GM23338 (cell line): ENCODE data around the gene LIFR. TPM values are rescaled to one million over a fixed set of nuclear protein-coding genes. Genes with fewer than 3 reads are reported as not detected.

Experiments
- ATAC-seq: fragments of 200-7000 bp; cut with Tn5 transposase; 3 replicates; pipeline ENCODE4 v1.9.1; 2020
- DNase-seq: peaks from one replicate; pipeline ENCODE4 v3.0.0-alpha.2; 2015; ENCODE audit warnings: low spot score
- H2AFZ ChIP-seq: fragments of 200-600 bp; sonication (generic); 2 replicates; pipeline ENCODE4 v1.8.0; 2016; ENCODE audit warnings: antibody characterized with exemption, mild to moderate bottlenecking, moderate library complexity
- H3F3A ChIP-seq: fragments of 200-600 bp; sonication (generic); replicated peaks from 2 replicates; pipeline ENCODE4 v1.8.0; 2017; ENCODE audit warnings: antibody characterized with exemption, mixed run types, low read depth
- H3K27ac ChIP-seq: fragments of 200-600 bp; sonication (generic); 2 replicates; pipeline ENCODE4 v1.6.1; 2016; ENCODE audit warnings: low read depth
- H3K27me3 ChIP-seq: fragments of 200-600 bp; sonication (generic); 2 replicates; pipeline ENCODE4 v1.8.0; 2016; ENCODE audit warnings: mild to moderate bottlenecking, mixed run types, moderate library complexity; ENCODE audit not compliant: insufficient read depth
- H3K36me3 ChIP-seq: fragments of 200-600 bp; sonication (generic); 2 replicates; pipeline ENCODE4 v1.8.0; 2016; ENCODE audit warnings: mild to moderate bottlenecking; ENCODE audit not compliant: insufficient read depth
- H3K4me1 ChIP-seq: fragments of 200-600 bp; sonication (generic); 2 replicates; pipeline ENCODE4 v1.8.0; 2016; ENCODE audit warnings: mild to moderate bottlenecking, moderate library complexity; ENCODE audit not compliant: insufficient read depth
- H3K4me2 ChIP-seq: fragments of 200-600 bp; sonication (generic); 2 replicates; pipeline ENCODE4 v1.7.1; 2017; ENCODE audit warnings: mixed run types
- H3K4me3 ChIP-seq: fragments of 200-600 bp; sonication (generic); 2 replicates; pipeline ENCODE4 v1.6.1; 2016; ENCODE audit warnings: mixed run types
- H3K79me2 ChIP-seq: fragments of 200-600 bp; sonication (generic); replicated peaks from 2 replicates; pipeline ENCODE4 v1.8.0; 2017; ENCODE audit warnings: mild to moderate bottlenecking; ENCODE audit not compliant: insufficient read depth
- H3K9me2 ChIP-seq: fragments of 200-600 bp; sonication (generic); 2 replicates; pipeline ENCODE4 v1.8.0; 2017; ENCODE audit not compliant: insufficient read depth
- H4K20me1 ChIP-seq: fragments of 200-600 bp; sonication (generic); replicated peaks from 2 replicates; pipeline ENCODE4 v1.8.0; 2017; ENCODE audit warnings: mild to moderate bottlenecking; ENCODE audit not compliant: insufficient read depth
- H3K27ac Mint-ChIP-seq: 2 replicates; pipeline ENCODE4 v1.8.0; 2020; ENCODE audit warnings: inconsistent platforms, mild to moderate bottlenecking, moderate library complexity, mixed read lengths
- H3K27me3 Mint-ChIP-seq: 3 replicates; pipeline ENCODE4 v1.8.0; 2022; ENCODE audit warnings: low read depth, mild to moderate bottlenecking, moderate library complexity, mixed read lengths, inconsistent platforms; ENCODE audit not compliant: insufficient read depth, poor library complexity
- H3K36me3 Mint-ChIP-seq: 3 replicates; pipeline ENCODE4 v1.8.0; 2021; ENCODE audit warnings: low read depth, mild to moderate bottlenecking, inconsistent platforms, moderate library complexity, mixed read lengths
- H3K4me1 Mint-ChIP-seq: 3 replicates; pipeline ENCODE4 v1.8.0; 2020; ENCODE audit warnings: mild to moderate bottlenecking, inconsistent platforms, mixed read lengths
- H3K4me3 Mint-ChIP-seq: 3 replicates; pipeline ENCODE4 v1.8.0; 2021; ENCODE audit warnings: moderate library complexity, mild to moderate bottlenecking, inconsistent platforms, mixed read lengths
- H3K9me3 Mint-ChIP-seq: 3 replicates; pipeline ENCODE4 v1.8.0; 2020; ENCODE audit warnings: moderate library complexity, mild to moderate bottlenecking, inconsistent platforms, mixed read lengths
- CREB1 ChIP-seq: fragments of 250-450 bp; sonication (Bioruptor Pico); IDR thresholded peaks from 2 replicates; pipeline ENCODE4 v1.5.0; 2020; ENCODE audit warnings: low read depth, mild to moderate bottlenecking, moderate library complexity
- EZH2 ChIP-seq: fragments of 200-600 bp; sonication (generic); IDR thresholded peaks from one replicate; pipeline ENCODE4 v1.8.0; 2017; ENCODE audit warnings: antibody characterized with exemption, mild to moderate bottlenecking, low read depth; ENCODE audit not compliant: unreplicated experiment
- EZH2phosphoT487 ChIP-seq: fragments of 200-600 bp; sonication (generic); IDR thresholded peaks from one replicate; pipeline ENCODE4 v1.8.1; 2018; ENCODE audit warnings: antibody characterized with exemption; ENCODE audit not compliant: unreplicated experiment
- JUNB ChIP-seq: IDR thresholded peaks from one replicate; pipeline ENCODE4 v1.6.1; 2016; ENCODE audit warnings: antibody characterized with exemption; ENCODE audit not compliant: unreplicated experiment
- NANOG ChIP-seq: IDR thresholded peaks from 2 replicates; pipeline ENCODE4 v1.6.1; 2016; ENCODE audit warnings: antibody characterized with exemption, borderline replicate concordance
- POLR2AphosphoS5 ChIP-seq: IDR thresholded peaks from 2 replicates; pipeline ENCODE4 v1.6.1; 2016; ENCODE audit warnings: antibody characterized with exemption, low read depth
- STAT1 ChIP-seq: IDR thresholded peaks from one replicate; pipeline ENCODE4 v1.6.1; 2016; ENCODE audit warnings: antibody characterized with exemption; ENCODE audit not compliant: unreplicated experiment
- ZNF114 ChIP-seq: fragments of 250-450 bp; sonication (Bioruptor Pico); IDR thresholded peaks from 2 replicates; pipeline ENCODE4 v1.5.0; 2020; ENCODE audit warnings: mild to moderate bottlenecking, moderate library complexity
- ZNF331 ChIP-seq: fragments of 250-450 bp; sonication (Bioruptor Pico); IDR thresholded peaks from 2 replicates; pipeline ENCODE4 v1.5.0; 2020; ENCODE audit warnings: low read depth, mild to moderate bottlenecking, moderate library complexity
- polyA plus RNA-seq: library from polyadenylated mRNA; unstranded; fragments of >200 nt; fragmentation: Nextera tagmentation; extraction: Ambion mirVana; gene quantifications from 2 replicates; pipeline ENCODE4 v1.2.1, GENCODE V29; 2016
- total RNA-seq: library from RNA; depleted of rRNA; stranded (reverse); fragments of >200 nt; shearing (Covaris generic); gene quantifications from 2 replicates; pipeline ENCODE4 v1.2.3, GENCODE V29; 2014
- TF ChIP-seq, protein P1 (sequence below): IDR thresholded peaks from 2 replicates; pipeline ENCODE4 v1.6.1; 2016; ENCODE audit warnings: antibody characterized with exemption
- TF ChIP-seq, protein P2 (sequence below): IDR thresholded peaks from one replicate; pipeline ENCODE4 v1.6.1; 2018; ENCODE audit warnings: antibody characterized with exemption; ENCODE audit not compliant: unreplicated experiment
- TF ChIP-seq, protein P3 (sequence below), 2 experiments: fragments of 200-600 bp in 1 of 2; sonication (generic) in 1 of 2; conservative IDR thresholded peaks; 2 replicates each; pipeline versions ENCODE4 v1.5.1 to v1.6.1; 2016 to 2017; ENCODE audit warnings: antibody characterized with exemption in 2 of 2, low read depth in 2 of 2, mild to moderate bottlenecking in 2 of 2, moderate library complexity in 1 of 2
- TF ChIP-seq, protein P4 (sequence below): fragments of 250-450 bp; sonication (Bioruptor Pico); IDR thresholded peaks from 2 replicates; pipeline ENCODE4 v1.5.0; 2020; ENCODE audit warnings: mild to moderate bottlenecking, moderate library complexity

LIFR gene
- total and polyA plus RNA-seq, 2 experiments from 2014 or later: 11.0 to 25.2 TPM

DNA sequence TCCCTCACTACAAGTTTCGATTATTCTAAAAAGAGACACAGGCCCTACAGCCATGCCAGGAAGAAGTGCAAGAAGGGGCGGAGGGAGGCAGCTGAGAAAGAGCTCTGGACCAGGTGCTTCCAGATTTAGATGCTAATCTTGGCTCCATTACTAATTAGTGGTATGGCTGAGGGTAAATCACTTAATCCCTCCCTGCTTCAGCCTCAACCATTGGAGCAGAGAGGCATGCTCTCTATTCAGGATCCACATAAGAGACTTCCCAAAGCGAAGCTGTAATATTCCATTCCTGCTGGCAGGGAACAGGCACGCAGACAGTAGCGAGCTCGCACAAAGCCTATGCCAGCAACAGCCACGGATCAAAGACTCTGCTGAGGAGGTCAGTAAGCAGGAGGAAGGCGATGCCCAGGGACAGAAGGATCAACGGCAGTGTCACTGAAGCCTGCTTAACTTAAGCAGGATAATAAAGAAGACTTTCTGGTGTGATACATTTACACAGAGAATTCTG, 24.2 kb downstream of the LIFR start:
- H3K9me2 ChIP-seq: no peaks in the 10 kb centered on the region
- H2AFZ ChIP-seq: no peak overlapping the region
- Mint-ChIP-seq H3K27ac (peak overlapping the region; percentile 58; the same call in 1 of the 2 replicates), H3K9me3 (peaks cover 7% of the 10 kb centered on the region; the same call in 2 of the 3 replicates), H3K27me3 (peaks cover 3% of the 10 kb centered on the region), H3K4me1 (peaks cover 51% of the 10 kb centered on the region), H3K36me3 (peaks cover 6% of the 10 kb centered on the region; the same call in 2 of the 3 replicates), H3K4me3 (peak overlapping the region; percentile 31; the same call in 1 of the 3 replicates)
- H3K36me3 ChIP-seq: no peaks in the 10 kb centered on the region
- DNase-seq: peak; percentile 45
- H4K20me1 ChIP-seq: no peaks in the 10 kb centered on the region
- peak; percentile 82 for ATAC-seq
- no peak overlapping the region for H3K4me3 ChIP-seq
- no peak for TF ChIP-seq NANOG
- no peak for TF ChIP-seq ZNF331 (CRISPR knock-in tag)
- no peak for TF ChIP-seq JUNB
- TF ChIP-seq POLR2AphosphoS5: no peak
- TF ChIP-seq CREB1 (CRISPR knock-in tag): no peak
- no peak for TF ChIP-seq EZH2
- no peak for TF ChIP-seq STAT1
- TF ChIP-seq, protein P1, sequence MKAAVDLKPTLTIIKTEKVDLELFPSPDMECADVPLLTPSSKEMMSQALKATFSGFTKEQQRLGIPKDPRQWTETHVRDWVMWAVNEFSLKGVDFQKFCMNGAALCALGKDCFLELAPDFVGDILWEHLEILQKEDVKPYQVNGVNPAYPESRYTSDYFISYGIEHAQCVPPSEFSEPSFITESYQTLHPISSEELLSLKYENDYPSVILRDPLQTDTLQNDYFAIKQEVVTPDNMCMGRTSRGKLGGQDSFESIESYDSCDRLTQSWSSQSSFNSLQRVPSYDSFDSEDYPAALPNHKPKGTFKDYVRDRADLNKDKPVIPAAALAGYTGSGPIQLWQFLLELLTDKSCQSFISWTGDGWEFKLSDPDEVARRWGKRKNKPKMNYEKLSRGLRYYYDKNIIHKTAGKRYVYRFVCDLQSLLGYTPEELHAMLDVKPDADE: no peak
- TF ChIP-seq, protein P2, sequence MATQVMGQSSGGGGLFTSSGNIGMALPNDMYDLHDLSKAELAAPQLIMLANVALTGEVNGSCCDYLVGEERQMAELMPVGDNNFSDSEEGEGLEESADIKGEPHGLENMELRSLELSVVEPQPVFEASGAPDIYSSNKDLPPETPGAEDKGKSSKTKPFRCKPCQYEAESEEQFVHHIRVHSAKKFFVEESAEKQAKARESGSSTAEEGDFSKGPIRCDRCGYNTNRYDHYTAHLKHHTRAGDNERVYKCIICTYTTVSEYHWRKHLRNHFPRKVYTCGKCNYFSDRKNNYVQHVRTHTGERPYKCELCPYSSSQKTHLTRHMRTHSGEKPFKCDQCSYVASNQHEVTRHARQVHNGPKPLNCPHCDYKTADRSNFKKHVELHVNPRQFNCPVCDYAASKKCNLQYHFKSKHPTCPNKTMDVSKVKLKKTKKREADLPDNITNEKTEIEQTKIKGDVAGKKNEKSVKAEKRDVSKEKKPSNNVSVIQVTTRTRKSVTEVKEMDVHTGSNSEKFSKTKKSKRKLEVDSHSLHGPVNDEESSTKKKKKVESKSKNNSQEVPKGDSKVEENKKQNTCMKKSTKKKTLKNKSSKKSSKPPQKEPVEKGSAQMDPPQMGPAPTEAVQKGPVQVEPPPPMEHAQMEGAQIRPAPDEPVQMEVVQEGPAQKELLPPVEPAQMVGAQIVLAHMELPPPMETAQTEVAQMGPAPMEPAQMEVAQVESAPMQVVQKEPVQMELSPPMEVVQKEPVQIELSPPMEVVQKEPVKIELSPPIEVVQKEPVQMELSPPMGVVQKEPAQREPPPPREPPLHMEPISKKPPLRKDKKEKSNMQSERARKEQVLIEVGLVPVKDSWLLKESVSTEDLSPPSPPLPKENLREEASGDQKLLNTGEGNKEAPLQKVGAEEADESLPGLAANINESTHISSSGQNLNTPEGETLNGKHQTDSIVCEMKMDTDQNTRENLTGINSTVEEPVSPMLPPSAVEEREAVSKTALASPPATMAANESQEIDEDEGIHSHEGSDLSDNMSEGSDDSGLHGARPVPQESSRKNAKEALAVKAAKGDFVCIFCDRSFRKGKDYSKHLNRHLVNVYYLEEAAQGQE: no peak
- TF ChIP-seq ZNF114 (CRISPR knock-in tag): no peak
- TF ChIP-seq, protein P3, sequence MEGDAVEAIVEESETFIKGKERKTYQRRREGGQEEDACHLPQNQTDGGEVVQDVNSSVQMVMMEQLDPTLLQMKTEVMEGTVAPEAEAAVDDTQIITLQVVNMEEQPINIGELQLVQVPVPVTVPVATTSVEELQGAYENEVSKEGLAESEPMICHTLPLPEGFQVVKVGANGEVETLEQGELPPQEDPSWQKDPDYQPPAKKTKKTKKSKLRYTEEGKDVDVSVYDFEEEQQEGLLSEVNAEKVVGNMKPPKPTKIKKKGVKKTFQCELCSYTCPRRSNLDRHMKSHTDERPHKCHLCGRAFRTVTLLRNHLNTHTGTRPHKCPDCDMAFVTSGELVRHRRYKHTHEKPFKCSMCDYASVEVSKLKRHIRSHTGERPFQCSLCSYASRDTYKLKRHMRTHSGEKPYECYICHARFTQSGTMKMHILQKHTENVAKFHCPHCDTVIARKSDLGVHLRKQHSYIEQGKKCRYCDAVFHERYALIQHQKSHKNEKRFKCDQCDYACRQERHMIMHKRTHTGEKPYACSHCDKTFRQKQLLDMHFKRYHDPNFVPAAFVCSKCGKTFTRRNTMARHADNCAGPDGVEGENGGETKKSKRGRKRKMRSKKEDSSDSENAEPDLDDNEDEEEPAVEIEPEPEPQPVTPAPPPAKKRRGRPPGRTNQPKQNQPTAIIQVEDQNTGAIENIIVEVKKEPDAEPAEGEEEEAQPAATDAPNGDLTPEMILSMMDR (conservative IDR thresholded peaks at IDR 0.05; ENCODE audit: low read depth in 2 of 2): no peak
- no peak for TF ChIP-seq EZH2phosphoT487
- TF ChIP-seq, protein P4, sequence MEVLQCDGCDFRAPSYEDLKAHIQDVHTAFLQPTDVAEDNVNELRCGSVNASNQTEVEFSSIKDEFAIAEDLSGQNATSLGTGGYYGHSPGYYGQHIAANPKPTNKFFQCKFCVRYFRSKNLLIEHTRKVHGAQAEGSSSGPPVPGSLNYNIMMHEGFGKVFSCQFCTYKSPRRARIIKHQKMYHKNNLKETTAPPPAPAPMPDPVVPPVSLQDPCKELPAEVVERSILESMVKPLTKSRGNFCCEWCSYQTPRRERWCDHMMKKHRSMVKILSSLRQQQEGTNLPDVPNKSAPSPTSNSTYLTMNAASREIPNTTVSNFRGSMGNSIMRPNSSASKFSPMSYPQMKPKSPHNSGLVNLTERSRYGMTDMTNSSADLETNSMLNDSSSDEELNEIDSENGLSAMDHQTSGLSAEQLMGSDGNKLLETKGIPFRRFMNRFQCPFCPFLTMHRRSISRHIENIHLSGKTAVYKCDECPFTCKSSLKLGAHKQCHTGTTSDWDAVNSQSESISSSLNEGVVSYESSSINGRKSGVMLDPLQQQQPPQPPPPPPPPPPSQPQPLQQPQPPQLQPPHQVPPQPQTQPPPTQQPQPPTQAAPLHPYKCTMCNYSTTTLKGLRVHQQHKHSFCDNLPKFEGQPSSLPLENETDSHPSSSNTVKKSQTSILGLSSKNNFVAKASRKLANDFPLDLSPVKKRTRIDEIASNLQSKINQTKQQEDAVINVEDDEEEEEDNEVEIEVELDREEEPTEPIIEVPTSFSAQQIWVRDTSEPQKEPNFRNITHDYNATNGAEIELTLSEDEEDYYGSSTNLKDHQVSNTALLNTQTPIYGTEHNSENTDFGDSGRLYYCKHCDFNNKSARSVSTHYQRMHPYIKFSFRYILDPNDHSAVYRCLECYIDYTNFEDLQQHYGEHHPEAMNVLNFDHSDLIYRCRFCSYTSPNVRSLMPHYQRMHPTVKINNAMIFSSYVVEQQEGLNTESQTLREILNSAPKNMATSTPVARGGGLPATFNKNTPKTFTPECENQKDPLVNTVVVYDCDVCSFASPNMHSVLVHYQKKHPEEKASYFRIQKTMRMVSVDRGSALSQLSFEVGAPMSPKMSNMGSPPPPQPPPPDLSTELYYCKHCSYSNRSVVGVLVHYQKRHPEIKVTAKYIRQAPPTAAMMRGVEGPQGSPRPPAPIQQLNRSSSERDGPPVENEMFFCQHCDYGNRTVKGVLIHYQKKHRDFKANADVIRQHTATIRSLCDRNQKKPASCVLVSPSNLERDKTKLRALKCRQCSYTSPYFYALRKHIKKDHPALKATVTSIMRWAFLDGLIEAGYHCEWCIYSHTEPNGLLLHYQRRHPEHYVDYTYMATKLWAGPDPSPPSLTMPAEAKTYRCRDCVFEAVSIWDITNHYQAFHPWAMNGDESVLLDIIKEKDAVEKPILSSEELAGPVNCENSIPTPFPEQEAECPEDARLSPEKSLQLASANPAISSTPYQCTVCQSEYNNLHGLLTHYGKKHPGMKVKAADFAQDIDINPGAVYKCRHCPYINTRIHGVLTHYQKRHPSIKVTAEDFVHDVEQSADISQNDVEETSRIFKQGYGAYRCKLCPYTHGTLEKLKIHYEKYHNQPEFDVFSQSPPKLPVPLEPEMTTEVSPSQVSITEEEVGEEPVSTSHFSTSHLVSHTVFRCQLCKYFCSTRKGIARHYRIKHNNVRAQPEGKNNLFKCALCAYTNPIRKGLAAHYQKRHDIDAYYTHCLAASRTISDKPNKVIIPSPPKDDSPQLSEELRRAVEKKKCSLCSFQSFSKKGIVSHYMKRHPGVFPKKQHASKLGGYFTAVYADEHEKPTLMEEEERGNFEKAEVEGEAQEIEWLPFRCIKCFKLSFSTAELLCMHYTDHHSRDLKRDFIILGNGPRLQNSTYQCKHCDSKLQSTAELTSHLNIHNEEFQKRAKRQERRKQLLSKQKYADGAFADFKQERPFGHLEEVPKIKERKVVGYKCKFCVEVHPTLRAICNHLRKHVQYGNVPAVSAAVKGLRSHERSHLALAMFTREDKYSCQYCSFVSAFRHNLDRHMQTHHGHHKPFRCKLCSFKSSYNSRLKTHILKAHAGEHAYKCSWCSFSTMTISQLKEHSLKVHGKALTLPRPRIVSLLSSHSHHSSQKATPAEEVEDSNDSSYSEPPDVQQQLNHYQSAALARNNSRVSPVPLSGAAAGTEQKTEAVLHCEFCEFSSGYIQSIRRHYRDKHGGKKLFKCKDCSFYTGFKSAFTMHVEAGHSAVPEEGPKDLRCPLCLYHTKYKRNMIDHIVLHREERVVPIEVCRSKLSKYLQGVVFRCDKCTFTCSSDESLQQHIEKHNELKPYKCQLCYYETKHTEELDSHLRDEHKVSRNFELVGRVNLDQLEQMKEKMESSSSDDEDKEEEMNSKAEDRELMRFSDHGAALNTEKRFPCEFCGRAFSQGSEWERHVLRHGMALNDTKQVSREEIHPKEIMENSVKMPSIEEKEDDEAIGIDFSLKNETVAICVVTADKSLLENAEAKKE: no peak
- peaks cover 52% of the 10 kb centered on the region for H3K79me2 ChIP-seq
- H3K27ac ChIP-seq: no peak overlapping the region
- H3K4me2 ChIP-seq: peak overlapping the region; percentile 43; the same call in 1 of the 2 replicates
- H3K4me1 ChIP-seq: peaks cover 24% of the 10 kb centered on the region
- no peaks in the 10 kb centered on the region for H3F3A ChIP-seq
- no peaks in the 10 kb centered on the region for H3K27me3 ChIP-seq
